Brain pericyte (primary cell): ENCODE data around the gene KDM3B.
"Not testable (repeated sequence)": the region's sequence is repeated elsewhere in the genome, so short reads cannot be mapped to it uniquely, and the experiment has no call there.

Experiments used
- DNase-seq: peaks from one replicate; pipeline ENCODE4 v3.0.0-alpha.2; 2012; ENCODE audit warnings: low read depth, low spot score

The KDM3B gene

DNA sequence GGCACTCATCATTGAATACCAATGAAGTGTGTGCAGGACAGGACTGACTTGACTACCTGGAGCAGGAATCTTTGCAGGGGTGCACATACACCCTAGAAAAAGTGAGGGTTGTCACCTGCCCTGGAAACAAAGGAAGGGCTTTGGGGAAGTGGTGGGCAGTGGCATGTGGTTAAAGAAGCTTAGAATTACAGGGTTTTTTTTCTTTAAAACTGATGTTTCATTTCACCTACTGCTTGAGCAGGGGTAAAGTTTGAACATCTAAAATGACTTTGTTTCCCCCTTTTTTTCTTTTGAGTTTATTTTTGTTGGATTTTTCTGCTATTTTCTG, 2.0 kb upstream of the KDM3B start:
- no peak for DNase-seq

DNA sequence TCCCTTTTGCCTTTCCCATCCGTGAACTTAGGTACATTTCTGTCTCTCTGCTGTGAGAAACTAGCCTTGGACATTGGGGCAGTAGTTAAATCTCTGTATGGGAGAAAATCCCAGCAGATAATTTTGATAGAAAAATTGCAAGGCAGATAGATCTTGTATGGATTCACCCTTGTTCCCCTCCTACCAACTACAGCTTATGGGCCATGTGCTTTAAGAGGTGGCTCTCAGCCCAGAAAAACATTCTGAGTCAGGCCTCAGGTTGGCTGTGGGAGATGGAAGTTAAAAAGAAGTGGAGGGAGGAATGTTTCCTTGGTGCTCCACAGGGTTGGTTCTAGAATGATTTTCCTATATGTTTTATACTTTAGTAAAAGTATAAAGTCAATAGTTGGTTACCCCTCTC, 1.4 kb upstream of the KDM3B start:
- no peak for DNase-seq

DNA sequence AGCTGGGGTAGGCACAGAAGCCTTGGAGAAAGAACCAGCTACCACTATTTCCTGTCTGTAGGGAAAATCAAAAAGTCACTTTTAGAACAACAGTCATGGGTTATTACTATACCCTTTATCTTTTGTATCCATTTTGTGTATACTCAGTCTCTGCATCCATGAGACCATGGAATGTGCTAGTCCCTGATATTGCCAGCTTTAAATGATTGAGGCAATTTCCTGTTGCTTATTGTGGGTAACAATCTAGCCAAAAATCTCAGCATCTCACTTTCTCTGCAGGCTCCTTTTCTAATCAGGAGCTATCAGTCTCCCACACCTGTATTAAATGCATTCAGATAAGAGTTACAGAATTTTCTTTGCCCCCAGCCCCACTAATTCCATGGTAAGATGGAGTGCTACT, 968 bp upstream of the KDM3B start:
- DNase-seq, result no peak

DNA sequence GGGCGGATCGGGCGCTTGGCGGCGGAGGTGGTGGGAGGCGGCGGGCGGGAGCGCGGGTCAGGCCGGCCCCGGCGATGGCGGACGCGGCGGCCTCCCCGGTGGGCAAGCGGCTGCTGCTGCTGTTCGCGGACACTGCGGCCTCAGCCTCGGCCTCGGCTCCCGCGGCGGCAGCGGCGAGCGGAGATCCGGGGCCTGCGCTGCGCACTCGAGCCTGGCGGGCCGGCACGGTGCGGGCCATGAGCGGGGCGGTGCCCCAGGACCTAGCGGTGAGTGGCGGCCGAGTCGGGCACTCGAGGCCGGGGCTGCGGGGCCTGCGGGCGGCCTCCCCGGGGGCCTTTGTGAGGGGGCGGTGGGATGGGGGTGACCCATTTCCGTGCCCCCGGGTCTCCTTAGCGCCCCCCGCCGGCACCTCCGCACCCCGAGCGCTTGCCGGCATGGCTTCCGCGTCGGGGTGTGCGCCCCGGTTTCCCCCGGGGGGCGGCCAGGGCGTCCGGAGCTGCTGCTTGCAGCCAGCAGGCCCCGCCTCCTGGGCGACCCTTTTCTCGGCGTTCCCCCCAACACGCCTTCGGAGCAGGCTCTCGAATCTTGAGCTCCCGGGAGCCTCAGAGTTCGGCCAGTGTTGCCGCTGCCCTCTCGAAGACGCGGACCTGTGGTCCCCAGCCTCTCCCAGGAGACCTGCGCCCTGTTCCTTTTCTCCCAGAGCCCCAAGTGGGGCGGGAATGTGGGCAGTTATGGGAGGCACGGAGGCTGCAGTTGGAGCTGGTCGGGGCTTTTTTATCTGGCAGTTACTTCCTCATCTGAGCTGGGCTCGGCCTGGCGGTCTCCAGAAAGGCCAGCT, 456 bp downstream of the KDM3B start:
- DNase-seq, result no peak

DNA sequence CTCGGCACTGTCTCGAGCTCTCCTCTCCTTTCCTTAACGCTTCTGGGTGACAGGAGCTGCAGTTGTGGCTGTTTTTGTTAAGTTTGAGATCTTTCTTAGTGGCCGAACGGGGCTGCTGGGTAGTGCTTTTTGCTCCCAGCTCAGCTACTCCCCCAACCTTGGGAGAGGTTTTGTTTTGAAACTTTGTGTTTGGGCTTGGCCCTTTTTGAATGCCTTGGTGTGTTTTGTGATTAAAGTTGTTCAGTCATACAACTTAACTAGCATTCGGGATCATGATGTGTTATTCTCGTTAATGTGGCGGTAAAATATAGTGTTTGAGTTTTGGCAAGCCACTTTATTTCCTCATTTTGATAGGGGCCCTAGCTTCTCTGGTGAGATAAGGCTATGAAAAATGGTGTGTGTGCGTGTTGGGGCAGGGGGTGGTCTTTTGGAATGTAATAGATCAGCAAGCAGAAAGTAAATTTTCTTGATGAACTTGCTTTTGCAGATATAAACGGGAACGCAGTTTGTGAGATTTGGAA, 1.1 kb downstream of the KDM3B start:
- no peak for DNase-seq

DNA sequence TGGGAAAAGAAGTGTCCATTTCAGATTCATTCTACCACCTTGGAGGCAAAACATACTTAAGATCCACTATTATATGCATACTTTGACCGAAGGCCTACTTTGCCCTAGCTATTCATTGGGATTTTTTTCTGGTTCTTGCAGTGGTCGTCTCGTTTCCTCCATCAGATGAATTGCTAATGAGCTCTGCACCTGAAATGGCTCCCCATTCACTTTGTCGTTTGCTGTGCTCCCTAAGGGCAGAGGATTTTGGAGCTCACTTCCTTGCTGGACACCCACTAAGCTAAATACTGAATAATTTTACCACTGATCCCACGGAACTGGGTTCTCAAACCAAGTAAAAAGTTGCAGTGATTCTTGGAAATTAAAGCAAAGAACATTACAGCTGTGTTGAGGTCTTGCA, 1.9 kb downstream of the KDM3B start:
- DNase-seq, result no peak

DNA sequence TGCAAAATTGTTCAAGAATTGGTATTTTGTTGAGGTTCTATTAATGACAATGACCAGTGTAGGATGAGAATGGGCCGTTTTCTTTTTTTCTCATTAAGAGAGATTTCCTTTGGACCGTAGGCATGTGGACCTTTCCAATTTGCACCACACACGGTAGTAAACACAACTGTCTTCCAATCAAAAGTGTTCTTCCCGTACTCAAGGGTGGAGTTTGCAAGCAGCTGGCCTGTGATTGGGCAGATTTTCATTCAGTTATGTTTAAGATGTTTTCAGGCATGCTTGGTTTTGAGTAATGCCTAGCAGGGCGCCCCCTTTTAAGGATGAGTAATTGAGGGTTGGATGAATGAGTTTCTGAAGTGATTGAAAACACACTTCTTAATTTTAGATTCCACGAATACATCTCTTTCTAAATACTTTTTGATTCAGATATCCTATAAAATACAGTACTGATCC, 2.5 kb downstream of the KDM3B start:
- DNase-seq, result no peak

DNA sequence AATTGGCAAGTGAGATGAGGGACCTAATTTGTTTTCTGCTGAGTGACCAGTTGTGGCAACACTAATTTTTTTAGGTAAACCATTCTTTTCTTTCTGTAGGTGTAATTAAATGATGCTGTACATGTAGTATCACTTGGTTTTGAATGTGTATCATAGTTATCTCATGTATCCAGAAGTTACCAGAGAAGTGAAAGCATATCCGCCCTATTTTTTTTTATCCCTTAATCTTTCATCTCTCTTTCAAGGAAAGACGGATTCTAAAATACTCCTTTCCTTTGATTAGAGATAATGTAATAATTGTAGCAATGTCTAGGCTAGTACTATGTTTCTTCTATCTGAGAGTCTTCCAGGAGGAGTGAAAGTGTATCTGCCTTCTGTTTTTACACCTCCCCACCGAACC, 7.1 kb downstream of the KDM3B start:
- DNase-seq, result no peak

DNA sequence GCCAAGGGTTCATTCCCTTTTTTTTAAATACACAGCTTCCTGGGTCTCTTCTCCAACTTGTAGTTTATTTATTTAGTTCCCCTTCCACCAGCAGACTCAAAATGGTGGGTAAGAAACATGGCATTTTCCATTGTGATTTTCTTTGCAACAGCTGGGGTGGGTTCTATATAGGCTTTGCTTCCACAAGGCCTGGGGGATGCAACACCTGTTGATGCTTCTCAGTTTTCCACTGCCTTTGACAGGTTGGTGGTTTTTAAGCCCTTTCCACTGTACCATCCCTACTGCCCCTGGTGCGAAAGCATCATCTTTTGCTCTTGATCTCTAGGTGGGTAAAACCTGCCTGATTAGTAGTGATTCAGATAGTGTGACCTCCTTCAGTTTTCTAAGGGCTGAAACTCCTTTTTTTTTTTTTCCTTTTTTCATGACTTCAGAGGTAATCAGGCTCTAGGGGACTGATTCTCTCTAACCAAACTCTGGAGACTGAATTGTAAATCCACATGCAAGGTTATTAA, 8.5 kb downstream of the KDM3B start:
- no peak for DNase-seq

DNA sequence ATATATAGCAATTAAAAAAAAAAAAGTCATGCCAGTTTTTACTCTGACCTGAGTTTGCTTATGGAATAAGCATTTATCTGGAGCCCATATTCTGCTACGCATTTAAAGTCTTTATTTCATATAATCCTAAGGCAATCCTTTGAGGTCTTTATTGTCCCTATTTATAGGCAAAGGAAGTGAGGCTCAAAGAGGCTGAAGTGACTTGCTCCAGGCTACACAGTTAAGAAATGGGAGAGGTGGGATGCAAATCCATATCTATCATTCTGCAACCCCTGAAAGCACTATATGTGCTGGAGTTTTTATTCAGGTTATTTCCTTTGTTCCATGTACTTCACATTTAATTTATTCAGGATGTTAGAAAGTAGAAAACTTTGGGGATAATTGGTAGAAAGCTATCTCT, 12.1 kb downstream of the KDM3B start:
- no peak for DNase-seq

DNA sequence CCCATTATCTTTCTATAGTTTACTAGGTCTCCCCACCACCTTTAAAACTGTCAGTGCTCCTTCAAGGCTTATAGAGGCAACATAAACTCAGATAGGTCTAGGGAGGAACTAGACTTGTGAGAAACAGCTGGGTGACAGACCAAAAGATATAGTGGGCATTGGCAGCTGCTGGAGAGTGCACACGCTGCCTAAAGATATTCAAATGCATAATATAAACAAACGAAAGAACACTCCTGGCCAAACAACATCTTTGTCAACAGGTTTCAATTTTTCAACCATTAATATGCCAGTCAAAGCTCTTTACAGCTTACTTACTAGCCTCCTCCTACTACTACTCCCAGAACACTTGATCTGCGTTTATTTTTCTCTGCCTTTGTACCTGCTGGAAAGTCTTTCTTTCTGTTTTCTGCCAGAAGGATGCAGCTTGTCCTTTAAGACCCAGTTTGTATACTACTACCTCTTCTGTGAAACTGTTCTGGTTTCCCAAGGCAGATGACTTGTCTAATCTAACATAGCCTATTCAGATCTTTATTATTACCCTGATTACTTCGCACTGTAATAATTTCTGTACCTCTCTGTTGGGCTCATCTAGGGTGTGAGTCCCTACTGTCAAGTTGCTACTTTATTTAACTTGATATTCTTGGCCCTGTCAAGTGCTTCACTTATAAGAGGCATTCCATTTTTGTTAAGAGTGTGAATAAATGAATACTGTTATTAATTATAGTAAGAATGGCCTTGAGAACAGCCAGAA, 14.3 kb downstream of the KDM3B start:
- no peak for DNase-seq

DNA sequence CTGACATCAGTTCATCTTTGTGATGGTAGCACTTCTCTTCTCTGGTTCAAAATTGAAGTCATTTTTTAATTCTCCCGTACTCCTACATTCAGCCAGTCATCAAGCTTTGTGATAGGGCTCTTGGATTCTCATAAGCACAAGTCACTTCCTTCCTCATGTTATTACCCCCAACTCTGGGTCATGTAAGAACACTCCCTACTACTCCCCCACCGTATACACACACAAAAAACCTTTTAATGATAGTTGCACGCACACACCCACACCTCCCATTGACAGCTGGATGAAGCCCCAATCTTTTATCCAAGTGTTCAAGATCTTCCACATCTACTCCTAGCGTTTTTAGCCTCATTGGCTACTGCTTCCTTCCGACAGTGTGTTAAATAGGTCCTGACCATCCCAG, 16.8 kb downstream of the KDM3B start:
- no peak for DNase-seq

DNA sequence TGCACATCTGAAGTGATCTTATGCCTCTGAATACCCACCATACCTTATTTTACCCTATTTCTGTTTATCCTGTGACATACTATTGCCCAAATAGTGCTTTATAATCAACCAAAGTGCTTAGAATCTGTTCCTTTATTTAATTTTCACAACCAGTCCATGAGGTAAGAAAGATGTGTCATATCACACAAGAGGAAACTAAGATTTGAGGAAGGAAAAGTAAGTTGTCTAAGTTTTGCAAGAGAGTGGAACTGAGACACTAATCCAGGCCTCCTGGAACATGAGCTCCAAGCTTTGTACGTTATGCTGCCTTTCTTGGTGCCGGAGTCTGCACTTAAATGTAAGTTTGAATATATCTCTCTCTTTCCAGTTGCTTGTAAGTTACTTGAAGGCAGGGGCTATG, 17.2 kb downstream of the KDM3B start:
- no peak for DNase-seq

DNA sequence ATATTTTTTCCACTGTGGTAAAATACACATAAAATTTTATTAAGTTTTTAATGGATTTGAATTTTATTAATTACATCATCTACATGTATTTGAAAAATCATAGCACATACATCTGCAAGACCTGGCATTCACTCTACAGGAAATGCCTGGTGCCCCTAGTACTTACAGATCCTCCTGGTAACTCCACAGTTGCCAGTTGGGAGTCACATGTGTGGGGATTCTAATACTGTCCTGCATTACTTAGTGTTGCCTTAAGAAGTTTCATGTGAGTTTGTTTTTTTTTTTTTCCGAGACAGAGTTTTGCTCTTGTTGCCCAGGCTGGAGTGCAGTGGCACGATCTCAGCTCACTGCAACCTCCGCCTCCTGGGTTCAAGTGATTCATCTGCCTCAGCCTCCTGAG, 18.1 kb downstream of the KDM3B start:
- no peak for DNase-seq

DNA sequence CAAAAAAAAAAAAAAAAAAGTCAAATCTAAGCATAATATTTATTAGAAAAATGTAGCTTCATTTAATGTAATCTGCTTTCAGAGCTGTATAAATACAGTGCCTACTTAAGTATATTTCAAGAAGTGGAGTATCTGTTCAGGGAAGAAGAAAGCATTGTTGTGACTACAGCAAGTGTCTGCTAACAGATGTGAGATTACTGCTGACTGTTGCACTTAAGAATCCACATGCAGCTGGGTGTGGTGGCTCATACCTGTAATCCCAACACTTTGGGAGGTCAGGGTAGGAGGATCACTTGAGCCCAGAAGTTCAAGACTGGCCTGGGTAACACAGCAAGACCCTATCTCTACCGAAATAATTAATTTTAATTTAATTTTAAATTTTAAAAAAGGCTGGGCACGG, 19.0 kb downstream of the KDM3B start:
- DNase-seq, result no peak

DNA sequence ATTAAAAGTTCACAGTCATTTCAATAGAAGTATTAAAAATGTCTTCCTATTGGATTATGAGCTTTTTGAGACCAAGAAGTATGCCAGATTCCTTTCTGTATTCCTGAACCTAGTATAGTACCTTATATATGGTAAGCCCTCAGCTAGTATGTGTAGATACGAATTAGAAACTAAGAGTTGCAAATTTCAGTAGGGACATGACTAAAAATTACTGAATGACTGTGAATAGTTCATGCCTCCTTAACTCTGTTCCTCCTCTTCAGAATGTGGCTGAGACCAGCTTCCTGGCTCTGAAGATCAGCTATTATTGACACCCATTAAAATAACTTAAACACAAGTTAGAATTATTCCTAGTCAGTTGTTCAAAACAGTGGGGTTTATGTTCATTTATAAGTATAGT, 19.7 kb downstream of the KDM3B start:
- no peak for DNase-seq

DNA sequence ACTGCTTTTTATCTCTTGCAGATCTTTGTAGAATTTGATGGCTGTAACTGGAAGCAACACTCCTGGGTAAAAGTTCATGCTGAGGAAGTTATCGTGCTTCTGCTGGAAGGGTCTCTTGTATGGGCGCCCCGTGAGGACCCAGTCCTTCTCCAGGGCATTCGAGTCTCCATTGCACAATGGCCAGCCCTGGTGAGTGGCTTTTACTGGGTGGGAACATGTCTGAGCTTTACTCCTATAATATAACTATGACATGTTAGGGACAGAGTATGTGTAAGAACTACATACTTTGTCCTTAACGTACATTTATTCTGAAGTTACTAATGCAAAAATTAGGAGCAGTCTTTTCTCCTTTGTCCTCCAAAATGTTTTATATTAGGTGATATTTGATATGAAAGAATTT, 20.2 kb downstream of the KDM3B start:
- no peak for DNase-seq

DNA sequence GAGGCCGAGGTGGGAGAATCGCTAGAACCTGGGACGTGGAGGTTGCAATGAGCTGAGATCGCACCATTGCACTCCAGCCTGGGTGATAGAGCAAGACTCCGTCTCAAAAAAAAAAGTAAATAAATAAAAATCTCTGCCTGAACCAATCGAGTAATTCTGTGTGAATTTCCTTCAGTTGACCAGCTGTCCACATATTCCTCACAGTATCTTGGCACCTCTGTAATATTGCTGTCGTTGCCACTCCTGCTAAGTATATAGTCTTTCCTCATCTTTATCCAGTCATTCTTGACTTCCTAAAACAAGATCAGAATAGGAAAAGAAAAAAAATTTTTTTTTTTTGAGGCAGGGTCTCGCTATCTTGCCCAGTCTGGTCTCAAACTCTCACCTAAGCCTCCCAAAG, 29.9 kb downstream of the KDM3B start:
- no peak for DNase-seq

DNA sequence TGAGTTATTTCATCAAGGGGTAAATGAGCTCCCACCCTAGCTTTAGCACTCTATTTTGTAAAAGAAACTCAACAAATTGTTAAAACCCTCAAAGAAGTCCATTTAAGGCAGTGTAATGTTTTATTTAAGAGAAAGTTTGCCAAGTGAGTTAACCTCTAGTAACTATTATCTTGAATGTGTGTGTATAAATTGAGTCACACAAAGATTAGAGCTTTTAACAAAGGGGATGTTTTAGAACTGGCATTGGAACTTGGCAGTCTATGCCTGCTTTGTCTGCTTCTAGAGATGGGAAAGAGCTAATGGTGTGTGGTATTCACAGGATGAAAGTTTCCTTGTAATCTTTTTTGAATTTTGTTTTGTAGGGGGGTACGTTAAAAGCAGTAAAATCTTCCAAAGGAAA, 33.2 kb downstream of the KDM3B start:
- no peak for DNase-seq

DNA sequence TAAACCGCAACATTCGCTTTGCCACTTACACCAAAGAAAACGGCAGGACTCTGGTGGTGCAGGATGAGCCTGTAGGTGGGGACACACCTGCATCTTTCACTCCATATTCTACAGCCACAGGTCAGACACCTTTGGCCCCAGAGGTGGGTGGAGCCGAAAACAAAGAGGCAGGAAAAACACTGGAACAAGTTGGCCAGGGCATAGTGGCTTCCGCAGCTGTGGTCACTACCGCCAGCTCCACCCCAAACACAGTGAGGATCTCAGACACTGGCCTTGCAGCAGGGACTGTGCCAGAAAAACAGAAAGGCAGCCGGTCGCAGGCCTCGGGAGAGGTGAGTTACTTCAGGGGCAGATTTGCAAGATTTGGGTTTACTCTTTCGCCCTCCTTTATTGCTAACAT, 33.8 kb downstream of the KDM3B start:
- DNase-seq, result no peak

DNA sequence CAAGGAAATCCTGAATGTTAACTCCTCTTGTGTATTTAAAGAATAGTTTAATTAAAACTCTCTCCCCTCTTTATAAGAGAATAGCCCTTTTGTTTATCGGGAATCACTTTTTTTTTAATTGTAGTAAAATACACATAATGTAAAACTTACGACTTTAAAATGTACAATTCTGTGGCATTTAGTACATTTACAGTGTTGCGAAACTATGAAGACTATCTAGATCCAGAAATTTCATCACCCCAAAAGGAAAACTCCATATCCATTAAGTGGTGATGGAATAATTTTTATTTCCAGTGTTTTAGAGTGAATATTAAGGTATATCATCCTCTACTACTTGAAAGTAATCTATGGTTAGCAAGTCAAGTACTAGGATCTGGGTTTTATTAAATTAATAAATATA, 36.8 kb downstream of the KDM3B start:
- no peak for DNase-seq

DNA sequence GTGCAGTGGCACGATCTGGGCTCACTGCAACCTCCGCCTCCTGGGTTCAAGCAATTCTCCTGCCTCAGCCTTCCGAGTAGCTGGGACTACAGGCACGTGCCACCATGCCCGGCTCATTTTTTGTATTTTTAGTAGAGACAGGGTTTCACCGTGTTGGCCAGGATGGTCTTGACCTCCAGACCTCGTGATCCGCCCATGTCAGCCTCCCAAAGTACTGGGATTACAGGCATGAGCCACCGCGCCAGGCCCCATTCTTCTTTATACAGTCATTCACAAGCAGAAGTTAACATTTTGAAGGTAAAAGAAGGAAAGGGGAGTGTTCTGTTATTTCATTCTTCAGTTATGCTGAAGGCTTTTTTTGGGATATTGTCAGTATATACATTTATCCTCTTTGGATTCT, 37.4 kb downstream of the KDM3B start:
- DNase-seq, result not testable (repeated sequence)

DNA sequence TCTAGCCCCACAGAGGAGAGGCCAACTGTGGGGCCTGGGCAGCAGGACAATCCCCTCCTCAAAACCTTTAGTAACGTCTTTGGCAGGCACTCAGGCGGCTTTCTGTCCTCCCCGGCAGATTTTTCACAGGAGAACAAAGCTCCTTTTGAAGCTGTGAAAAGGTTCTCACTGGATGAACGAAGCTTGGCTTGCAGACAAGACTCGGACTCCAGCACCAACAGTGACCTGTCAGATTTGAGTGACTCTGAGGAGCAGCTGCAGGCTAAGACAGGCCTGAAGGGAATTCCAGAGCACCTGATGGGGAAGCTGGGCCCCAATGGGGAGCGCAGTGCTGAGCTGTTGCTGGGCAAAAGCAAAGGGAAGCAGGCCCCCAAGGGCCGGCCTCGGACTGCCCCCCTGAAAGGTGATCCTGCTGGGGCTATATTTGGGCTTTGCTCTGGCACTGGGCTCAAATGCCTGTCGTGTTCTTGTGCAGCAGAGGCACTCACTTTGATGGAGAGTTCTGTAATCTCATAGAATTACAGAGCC, 39.4 kb downstream of the KDM3B start:
- DNase-seq, result no peak
